SW480 (cell line): ENCODE measurements around the gene ROBO3.
A peak's percentile ranks its signal among the peaks of the same experiment; 100 is the strongest.

Experiments
- DNase-seq: peaks from one replicate; pipeline ENCODE4 v3.0.0-alpha.2; 2016; ENCODE audit warnings: low spot score

Gene ROBO3

GRCh38 chr11:124875943-124876817, 10.9 kb downstream of the ROBO3 start:
- peak; percentile 69 for DNase-seq

GRCh38 chr11:124876818-124877630, 11.8 kb downstream of the ROBO3 start:
- DNase-seq: no peak

GRCh38 chr11:124877631-124877909, 12.3 kb downstream of the ROBO3 start:
- DNase-seq: no peak

- no peak for DNase-seq
Measured at GRCh38 chr11:124877910-124878758, 12.9 kb downstream of the ROBO3 start.

GRCh38 chr11:124878759-124879492, 13.7 kb downstream of the ROBO3 start:
- DNase-seq: no peak

- no peak for DNase-seq
Measured at GRCh38 chr11:124879493-124880289, 14.5 kb downstream of the ROBO3 start.

GRCh38 chr11:124880290-124880611, 15.0 kb downstream of the ROBO3 start:
- DNase-seq: no peak

- DNase-seq: no peak
Measured at GRCh38 chr11:124880958-124881357, 15.7 kb downstream of the ROBO3 start.

- DNase-seq: no peak
Measured at GRCh38 chr11:124882339-124883071, 17.3 kb downstream of the ROBO3 start.

GRCh38 chr11:124884340-124884739, 19.1 kb downstream of the ROBO3 start:
- DNase-seq: no peak

GRCh38 chr11:124884869-124885479, 19.7 kb downstream of the ROBO3 start:
- DNase-seq: no peak

GRCh38 chr11:124886476-124886875, 21.2 kb downstream of the ROBO3 start:
- DNase-seq: no peak

GRCh38 chr11:124886978-124887666, 21.9 kb downstream of the ROBO3 start:
- no peak for DNase-seq

- DNase-seq: no peak
Measured at GRCh38 chr11:124887667-124888013, 22.4 kb downstream of the ROBO3 start.

GRCh38 chr11:124889191-124890091, 24.2 kb downstream of the ROBO3 start:
- DNase-seq: no peak

- DNase-seq: no peak
Measured at GRCh38 chr11:124890151-124890550, 24.9 kb downstream of the ROBO3 start.

- no peak for DNase-seq
Measured at GRCh38 chr11:124890683-124891372, 25.6 kb downstream of the ROBO3 start.
